ENCODE data around the gene GNG3.

DNA sequence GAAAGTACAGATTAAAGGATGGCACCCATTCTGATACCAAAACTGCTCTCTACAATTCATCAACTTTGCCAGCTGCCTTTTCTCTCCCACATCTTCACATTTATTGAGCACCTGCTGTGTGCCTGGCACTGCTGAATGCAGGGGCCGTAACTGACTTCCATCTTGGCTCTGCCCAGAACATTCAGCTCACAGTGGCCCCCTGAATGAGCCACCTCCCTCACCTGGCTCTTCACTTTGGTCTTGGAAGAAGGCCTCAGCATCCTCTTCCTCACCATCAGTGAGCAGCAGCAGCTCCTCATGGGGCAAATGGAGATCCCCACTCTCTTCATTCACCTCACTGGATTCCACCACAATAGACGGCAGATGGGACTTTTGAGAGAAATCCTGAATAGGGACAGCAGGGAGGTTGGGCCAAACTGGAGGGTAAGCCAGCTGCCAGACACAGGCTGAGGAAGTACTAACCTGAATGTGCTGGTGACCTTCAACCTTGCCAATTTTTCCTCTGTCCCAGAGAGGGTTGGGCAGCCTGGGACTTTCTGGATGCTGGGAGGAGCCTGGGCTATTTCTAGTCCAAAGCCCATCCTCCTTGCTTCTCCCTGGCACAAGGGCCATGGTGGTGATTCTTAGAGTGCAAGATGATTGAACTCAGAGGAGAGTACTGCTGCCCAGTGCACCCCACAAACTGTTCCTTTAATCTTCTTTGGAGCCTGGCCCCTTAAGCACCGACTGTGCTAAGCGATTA lies 37.9 kb upstream of the GNG3 start:
- TF ChIP-seq ZNF70 (CRISPR knock-in tag; IDR thresholded peaks at IDR 0.05) (no peak), RARB (CRISPR knock-in tag; IDR thresholded peaks at IDR 0.05) (no peak), ZNF565 (CRISPR knock-in tag; conservative IDR thresholded peaks at IDR 0.05; ENCODE audit: low read depth) (no peak), ZFP30 (CRISPR knock-in tag; IDR thresholded peaks at IDR 0.05) (no peak), ISL1 (CRISPR knock-in tag; IDR thresholded peaks at IDR 0.05) (no peak)
- TF ChIP-seq, protein P1, sequence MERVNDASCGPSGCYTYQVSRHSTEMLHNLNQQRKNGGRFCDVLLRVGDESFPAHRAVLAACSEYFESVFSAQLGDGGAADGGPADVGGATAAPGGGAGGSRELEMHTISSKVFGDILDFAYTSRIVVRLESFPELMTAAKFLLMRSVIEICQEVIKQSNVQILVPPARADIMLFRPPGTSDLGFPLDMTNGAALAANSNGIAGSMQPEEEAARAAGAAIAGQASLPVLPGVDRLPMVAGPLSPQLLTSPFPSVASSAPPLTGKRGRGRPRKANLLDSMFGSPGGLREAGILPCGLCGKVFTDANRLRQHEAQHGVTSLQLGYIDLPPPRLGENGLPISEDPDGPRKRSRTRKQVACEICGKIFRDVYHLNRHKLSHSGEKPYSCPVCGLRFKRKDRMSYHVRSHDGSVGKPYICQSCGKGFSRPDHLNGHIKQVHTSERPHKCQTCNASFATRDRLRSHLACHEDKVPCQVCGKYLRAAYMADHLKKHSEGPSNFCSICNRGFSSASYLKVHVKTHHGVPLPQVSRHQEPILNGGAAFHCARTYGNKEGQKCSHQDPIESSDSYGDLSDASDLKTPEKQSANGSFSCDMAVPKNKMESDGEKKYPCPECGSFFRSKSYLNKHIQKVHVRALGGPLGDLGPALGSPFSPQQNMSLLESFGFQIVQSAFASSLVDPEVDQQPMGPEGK (CRISPR knock-in tag; IDR thresholded peaks at IDR 0.05; ENCODE audit: borderline replicate concordance): no peak

Data from SK-N-SH treated with all-trans-retinoic acid at 6 μM for 48 hours (cell line).